Measurements from ENCODE around the gene TUBGCP5. TPM values are rescaled to one million over a fixed set of nuclear protein-coding genes. Genes with fewer than 3 reads are reported as not detected.

Gene TUBGCP5
- total RNA-seq, 1 donor from 2014 or later: 15.6 TPM

GRCh38 chr15:23039917-23040281 lies 530 bp upstream of the TUBGCP5 start:
- DNase-seq: no peak
- H3K27me3 Mint-ChIP-seq (ENCODE audit: unreplicated experiment): peaks cover 2% of the 10 kb centered on the region
- peaks cover 6% of the 10 kb centered on the region for H3K4me1 Mint-ChIP-seq (ENCODE audit: low read depth, unreplicated experiment)
- H3K9me3 Mint-ChIP-seq (ENCODE audit: unreplicated experiment): peaks cover 4% of the 10 kb centered on the region
- peaks cover 3% of the 10 kb centered on the region for H3K36me3 Mint-ChIP-seq (ENCODE audit: unreplicated experiment)
- H3K4me3 Mint-ChIP-seq (ENCODE audit: unreplicated experiment): peak overlapping the region; percentile 88
- H3K27ac Mint-ChIP-seq (ENCODE audit: unreplicated experiment): peak overlapping the region; percentile 90
- TF ChIP-seq, protein P1, sequence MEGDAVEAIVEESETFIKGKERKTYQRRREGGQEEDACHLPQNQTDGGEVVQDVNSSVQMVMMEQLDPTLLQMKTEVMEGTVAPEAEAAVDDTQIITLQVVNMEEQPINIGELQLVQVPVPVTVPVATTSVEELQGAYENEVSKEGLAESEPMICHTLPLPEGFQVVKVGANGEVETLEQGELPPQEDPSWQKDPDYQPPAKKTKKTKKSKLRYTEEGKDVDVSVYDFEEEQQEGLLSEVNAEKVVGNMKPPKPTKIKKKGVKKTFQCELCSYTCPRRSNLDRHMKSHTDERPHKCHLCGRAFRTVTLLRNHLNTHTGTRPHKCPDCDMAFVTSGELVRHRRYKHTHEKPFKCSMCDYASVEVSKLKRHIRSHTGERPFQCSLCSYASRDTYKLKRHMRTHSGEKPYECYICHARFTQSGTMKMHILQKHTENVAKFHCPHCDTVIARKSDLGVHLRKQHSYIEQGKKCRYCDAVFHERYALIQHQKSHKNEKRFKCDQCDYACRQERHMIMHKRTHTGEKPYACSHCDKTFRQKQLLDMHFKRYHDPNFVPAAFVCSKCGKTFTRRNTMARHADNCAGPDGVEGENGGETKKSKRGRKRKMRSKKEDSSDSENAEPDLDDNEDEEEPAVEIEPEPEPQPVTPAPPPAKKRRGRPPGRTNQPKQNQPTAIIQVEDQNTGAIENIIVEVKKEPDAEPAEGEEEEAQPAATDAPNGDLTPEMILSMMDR (IDR thresholded peaks at IDR 0.05; ENCODE audit: partially characterized antibody, unreplicated experiment): no peak

GRCh38 chr15:23038726-23039142 lies 635 bp downstream of the TUBGCP5 start:
- Mint-ChIP-seq H3K27ac (ENCODE audit: unreplicated experiment) (peak overlapping the region; percentile 97), H3K27me3 (ENCODE audit: unreplicated experiment) (peaks cover 2% of the 10 kb centered on the region)

GRCh38 chr15:23035964-23036566 lies 3.3 kb downstream of the TUBGCP5 start:
- no peak overlapping the region for H3K27ac Mint-ChIP-seq (ENCODE audit: unreplicated experiment)
- H3K36me3 Mint-ChIP-seq (ENCODE audit: unreplicated experiment): peaks cover 3% of the 10 kb centered on the region
- no peak overlapping the region for H3K4me3 Mint-ChIP-seq (ENCODE audit: unreplicated experiment)
- peaks cover 4% of the 10 kb centered on the region for H3K9me3 Mint-ChIP-seq (ENCODE audit: unreplicated experiment)
- peak; percentile 78 for DNase-seq
- peaks cover 6% of the 10 kb centered on the region for H3K4me1 Mint-ChIP-seq (ENCODE audit: low read depth, unreplicated experiment)
- TF ChIP-seq, protein P1 (IDR thresholded peaks at IDR 0.05; ENCODE audit: partially characterized antibody, unreplicated experiment): peak; percentile 93
- peaks cover 2% of the 10 kb centered on the region for H3K27me3 Mint-ChIP-seq (ENCODE audit: unreplicated experiment)

More at GRCh38 chr15:23038726-23039142, 635 bp downstream of the TUBGCP5 start:
- Mint-ChIP-seq H3K9me3 (ENCODE audit: unreplicated experiment) (peaks cover 4% of the 10 kb centered on the region), H3K4me1 (ENCODE audit: low read depth, unreplicated experiment) (peaks cover 6% of the 10 kb centered on the region), H3K4me3 (ENCODE audit: unreplicated experiment) (peak overlapping the region; percentile 97), H3K36me3 (ENCODE audit: unreplicated experiment) (peaks cover 3% of the 10 kb centered on the region)
- TF ChIP-seq, protein P1 (IDR thresholded peaks at IDR 0.05; ENCODE audit: partially characterized antibody, unreplicated experiment): no peak
- DNase-seq: no peak

- H3K4me3 Mint-ChIP-seq (ENCODE audit: unreplicated experiment): no peak overlapping the region
- DNase-seq: no peak
- no peak overlapping the region for H3K27ac Mint-ChIP-seq (ENCODE audit: unreplicated experiment)
- H3K9me3 Mint-ChIP-seq (ENCODE audit: unreplicated experiment): peaks cover 3% of the 10 kb centered on the region
- peaks cover 2% of the 10 kb centered on the region for H3K27me3 Mint-ChIP-seq (ENCODE audit: unreplicated experiment)
- TF ChIP-seq, protein P1 (IDR thresholded peaks at IDR 0.05; ENCODE audit: partially characterized antibody, unreplicated experiment): no peak
- H3K36me3 Mint-ChIP-seq (ENCODE audit: unreplicated experiment): peaks cover 3% of the 10 kb centered on the region
- peaks cover 6% of the 10 kb centered on the region for H3K4me1 Mint-ChIP-seq (ENCODE audit: low read depth, unreplicated experiment)
Measured at GRCh38 chr15:23033979-23034378, 5.4 kb downstream of the TUBGCP5 start.

GRCh38 chr15:23026218-23026617 lies 13.2 kb downstream of the TUBGCP5 start:
- Mint-ChIP-seq H3K36me3 (ENCODE audit: unreplicated experiment) (no peaks in the 10 kb centered on the region), H3K9me3 (ENCODE audit: unreplicated experiment) (no peaks in the 10 kb centered on the region), H3K27ac (ENCODE audit: unreplicated experiment) (no peak overlapping the region), H3K4me1 (ENCODE audit: low read depth, unreplicated experiment) (no peaks in the 10 kb centered on the region), H3K4me3 (ENCODE audit: unreplicated experiment) (no peak overlapping the region), H3K27me3 (ENCODE audit: unreplicated experiment) (no peaks in the 10 kb centered on the region)
- TF ChIP-seq, protein P1 (IDR thresholded peaks at IDR 0.05; ENCODE audit: partially characterized antibody, unreplicated experiment): no peak
- no peak for DNase-seq
